ENCODE measurements around the gene DISP3. TPM values are rescaled to one million over a fixed set of nuclear protein-coding genes. Genes with fewer than 3 reads are reported as not detected.

The DISP3 gene
- polyA plus RNA-seq, 1 donor (not counting 4 experiments of a cell fraction or from before 2014, with no cell fraction given): not detected

- FAIRE-seq: no peak
- Histone ChIP-seq H3K27me3 (ENCODE audit: control insufficient read depth, extremely low read depth, insufficient read depth, low read length) (peaks cover 6% of the 10 kb centered on the region), H3K4me1 (ENCODE audit: control insufficient read depth, extremely low read depth, insufficient read depth, low read length) (no peaks in the 10 kb centered on the region)
Measured at GRCh38 chr1:11581445-11581991, 102.6 kb downstream of the DISP3 start.

GRCh38 chr1:11585389-11585788 lies 106.4 kb downstream of the DISP3 start:
- Histone ChIP-seq H3K9me1 (ENCODE audit: control insufficient read depth, extremely low read depth, insufficient read depth, low read length) (no peaks in the 10 kb centered on the region), H3K27me3 (ENCODE audit: control insufficient read depth, extremely low read depth, insufficient read depth, low read length) (no peaks in the 10 kb centered on the region), H3K4me1 (ENCODE audit: control insufficient read depth, extremely low read depth, insufficient read depth, low read length) (no peaks in the 10 kb centered on the region), H3K9ac (ENCODE audit: control insufficient read depth, extremely low read depth, insufficient read depth, low read length) (no peak overlapping the region), H3K4me2 (ENCODE audit: control insufficient read depth, extremely low read depth, insufficient read depth, low read depth, low read length) (no peak overlapping the region), H3K36me3 (ENCODE audit: control insufficient read depth in 2 of 2, extremely low read depth in 1 of 2, insufficient read depth in 2 of 2, low read length in 2 of 2) (no peaks in the 10 kb centered on the region), H3K4me3 (ENCODE audit: control insufficient read depth in 2 of 3, extremely low read depth in 1 of 3, insufficient read depth in 2 of 3, low read depth in 1 of 3, low read length in 3 of 3) (no peak overlapping the region), H3K79me2 (ENCODE audit: control insufficient read depth, insufficient read depth, low read length) (no peaks in the 10 kb centered on the region), H4K20me1 (ENCODE audit: control insufficient read depth, extremely low read depth, insufficient read depth, low read length) (no peaks in the 10 kb centered on the region), H3K9me3 (ENCODE audit: control insufficient read depth, low read depth, low read length) (no peaks in the 10 kb centered on the region), H2AFZ (ENCODE audit: control insufficient read depth, low read length) (no peak overlapping the region), H3K27ac (ENCODE audit: control insufficient read depth, insufficient read depth, low read length) (no peak overlapping the region)
- TF ChIP-seq CTCF (optimal IDR thresholded peaks at IDR 0.05 in 1 of 3, IDR thresholded peaks at IDR 0.05 in 1 of 3, conservative IDR thresholded peaks at IDR 0.05 in 1 of 3; ENCODE audit: extremely low read depth in 1 of 3, insufficient read depth in 2 of 3, low read length in 3 of 3): no peak
- FAIRE-seq (no peak), DNase-seq (ENCODE audit: low read depth, low spot score) (no peak)
- dilution Hi-C loops (cut with MboI; ENCODE audit: extremely low pct_ligation_motif_present, low sequenced_read_pairs): no loop called here

More at GRCh38 chr1:11581445-11581991, 102.6 kb downstream of the DISP3 start:
- Histone ChIP-seq H3K9me1 (ENCODE audit: control insufficient read depth, extremely low read depth, insufficient read depth, low read length) (no peaks in the 10 kb centered on the region), H3K9me3 (ENCODE audit: control insufficient read depth, low read depth, low read length) (no peaks in the 10 kb centered on the region), H3K79me2 (ENCODE audit: control insufficient read depth, insufficient read depth, low read length) (no peaks in the 10 kb centered on the region), H3K36me3 (ENCODE audit: control insufficient read depth in 2 of 2, extremely low read depth in 1 of 2, insufficient read depth in 2 of 2, low read length in 2 of 2) (no peaks in the 10 kb centered on the region), H3K4me3 (ENCODE audit: control insufficient read depth in 2 of 3, extremely low read depth in 1 of 3, insufficient read depth in 2 of 3, low read depth in 1 of 3, low read length in 3 of 3) (no peak overlapping the region), H3K4me2 (ENCODE audit: control insufficient read depth, extremely low read depth, insufficient read depth, low read depth, low read length) (no peak overlapping the region), H2AFZ (ENCODE audit: control insufficient read depth, low read length) (no peak overlapping the region), H3K9ac (ENCODE audit: control insufficient read depth, extremely low read depth, insufficient read depth, low read length) (no peak overlapping the region), H4K20me1 (ENCODE audit: control insufficient read depth, extremely low read depth, insufficient read depth, low read length) (no peaks in the 10 kb centered on the region), H3K27ac (ENCODE audit: control insufficient read depth, insufficient read depth, low read length) (no peak overlapping the region)
- dilution Hi-C loops (cut with MboI; ENCODE audit: extremely low pct_ligation_motif_present, low sequenced_read_pairs): no loop called here
- no peak for DNase-seq (ENCODE audit: low read depth, low spot score)
- no peak for TF ChIP-seq EZH2 (IDR thresholded peaks at IDR 0.05; ENCODE audit: low read length)
- TF ChIP-seq CTCF (optimal IDR thresholded peaks at IDR 0.05 in 1 of 3, IDR thresholded peaks at IDR 0.05 in 1 of 3, conservative IDR thresholded peaks at IDR 0.05 in 1 of 3; ENCODE audit: extremely low read depth in 1 of 3, insufficient read depth in 2 of 3, low read length in 3 of 3): no peak

Other genes with a start within 250 kb of the DISP3 start
- 30.2 to 34.2 TPM (median 31.5 TPM) in 3 replicates for gene MTOR, start 216.6 kb upstream of the DISP3 start, polyA plus RNA-seq
- gene UBIAD1, start 206.0 kb upstream of the DISP3 start, polyA plus RNA-seq: 9.7 to 15.9 TPM (median 9.9 TPM) in 3 replicates
- 42.2 to 83.7 TPM (median 65.9 TPM) in 3 replicates for gene FBXO2, start 175.3 kb downstream of the DISP3 start, polyA plus RNA-seq
- 23.1 to 39.9 TPM (median 25.8 TPM) in 3 replicates for gene FBXO44, start 175.7 kb downstream of the DISP3 start, polyA plus RNA-seq
- 10.9 to 24.0 TPM (median 11.2 TPM) in 3 replicates for gene FBXO6, start 185.0 kb downstream of the DISP3 start, polyA plus RNA-seq
- 24.8 to 31.6 TPM (median 26.4 TPM) in 3 replicates for gene MAD2L2, start 202.0 kb downstream of the DISP3 start, polyA plus RNA-seq
- gene DRAXIN, start 212.6 kb downstream of the DISP3 start, polyA plus RNA-seq: not detected in 3 replicates